HepG2 (cell line): ENCODE data around the gene PTGDR. TPM values are rescaled to one million over a fixed set of nuclear protein-coding genes. Genes with fewer than 3 reads are reported as not detected.

Experiments used
- GATAD1 ChIP-seq: IDR thresholded peaks from 2 replicates; pipeline ENCODE4 v1.6.1; 2016; ENCODE audit warnings: missing genetic modification reagents, missing compliant biosample characterization
- HMG20A ChIP-seq: IDR thresholded peaks from 2 replicates; pipeline ENCODE4 v1.6.1; 2016; ENCODE audit warnings: borderline replicate concordance
- HNF4A ChIP-seq: sonication (generic); formaldehyde crosslinking; IDR thresholded peaks from 2 replicates; pipeline ENCODE4 v1.4.0; 2020; ENCODE audit warnings: missing genetic modification reagents
- NCOR1 ChIP-seq: fragments of 200-600 bp; sonication (generic); IDR thresholded peaks from 2 replicates; pipeline ENCODE4 v1.7.0; 2017; ENCODE audit warnings: antibody characterized with exemption, low read length, borderline replicate concordance
- PHF8 ChIP-seq: sonication (generic); formaldehyde crosslinking; IDR thresholded peaks from 2 replicates; pipeline ENCODE4 v1.5.0; 2020; ENCODE audit warnings: missing genetic modification reagents
- POLR2AphosphoS5 ChIP-seq: IDR thresholded peaks from 2 replicates; pipeline ENCODE4 v1.6.1; 2012; ENCODE audit warnings: low read depth, low read length
- YY1 ChIP-seq: IDR thresholded peaks from 2 replicates; pipeline ENCODE4 v1.6.1; 2011; ENCODE audit warnings: low read length, low read depth, moderate library complexity, mild to moderate bottlenecking; ENCODE audit not compliant: insufficient read depth, insufficient replicate concordance
- ZFP37 ChIP-seq: sonication (generic); formaldehyde crosslinking; IDR thresholded peaks from 2 replicates; pipeline ENCODE4 v1.4.0; 2020; ENCODE audit warnings: missing genetic modification reagents, borderline replicate concordance
- ZNF703 ChIP-seq: sonication (generic); formaldehyde crosslinking; IDR thresholded peaks from 2 replicates; pipeline ENCODE4 v1.5.1; 2020; ENCODE audit warnings: missing genetic modification reagents, mild to moderate bottlenecking, moderate library complexity, borderline replicate concordance
- ZNF782 ChIP-seq: sonication (generic); formaldehyde crosslinking; IDR thresholded peaks from 2 replicates; pipeline ENCODE4 v1.4.0; 2020; ENCODE audit warnings: missing genetic modification reagents, mild to moderate bottlenecking, borderline replicate concordance
- polyA plus RNA-seq, 8 experiments: library from polyadenylated mRNA; depleted of rRNA in 3 of 8; stranded (reverse) in 7 of 8; unstranded in 1 of 8; fragments of >200 nt; fragmentation: Illumina TruSeq in 4 of 8; extraction: Trizol in 4 of 8; gene quantifications; 2 replicates each; pipeline versions ENCODE4 v1.2.1 to v1.2.3, GENCODE V29; 2011 to 2016; ENCODE audit warnings: low read depth in 4 of 8, missing spikeins in 1 of 8, mixed read lengths in 1 of 8; ENCODE audit not compliant: insufficient read depth in 1 of 8
- total RNA-seq, 5 experiments: library from RNA; depleted of rRNA; stranded (reverse); fragments of >200 nt; fragmentation: Illumina TruSeq; extraction: Trizol; gene quantifications; 2 replicates each; pipeline ENCODE4 v1.2.3, GENCODE V29; 2016; ENCODE audit warnings: low read depth in 1 of 5
- TF ChIP-seq, protein P1 (sequence below), 2 experiments: fragments of 450-650 bp in 1 of 2; sonication (generic) in 1 of 2; formaldehyde crosslinking in 1 of 2; IDR thresholded peaks; 2 replicates each; pipeline versions ENCODE4 v1.6.1 to v1.8.0; 2016 to 2022; ENCODE audit warnings: antibody characterized with exemption in 1 of 2, mild to moderate bottlenecking in 1 of 2, missing genetic modification reagents in 1 of 2
- TF ChIP-seq, protein P2 (sequence below): sonication (generic); formaldehyde crosslinking; IDR thresholded peaks from 2 replicates; pipeline ENCODE4 v1.8.1; 2023; ENCODE audit warnings: mild to moderate bottlenecking, moderate library complexity, missing genetic modification reagents
- TF ChIP-seq, protein P3 (sequence below): sonication (generic); formaldehyde crosslinking; IDR thresholded peaks from 2 replicates; pipeline ENCODE4 v1.4.0; 2020; ENCODE audit warnings: missing genetic modification reagents
- TF ChIP-seq, protein P4 (sequence below): sonication (generic); formaldehyde crosslinking; IDR thresholded peaks from 2 replicates; pipeline ENCODE4 v1.4.0; 2020; ENCODE audit warnings: missing genetic modification reagents, mild to moderate bottlenecking, borderline replicate concordance
- TF ChIP-seq, protein P5 (sequence below): sonication (generic); formaldehyde crosslinking; IDR thresholded peaks from 2 replicates; pipeline ENCODE4 v1.8.1; 2023; ENCODE audit warnings: mild to moderate bottlenecking, missing genetic modification reagents, borderline replicate concordance

PTGDR gene
- total and polyA plus RNA-seq, 2 of the 13 experiments (the other 11 are each of a cell fraction or from before 2014, with no cell fraction given), result not detected

DNA sequence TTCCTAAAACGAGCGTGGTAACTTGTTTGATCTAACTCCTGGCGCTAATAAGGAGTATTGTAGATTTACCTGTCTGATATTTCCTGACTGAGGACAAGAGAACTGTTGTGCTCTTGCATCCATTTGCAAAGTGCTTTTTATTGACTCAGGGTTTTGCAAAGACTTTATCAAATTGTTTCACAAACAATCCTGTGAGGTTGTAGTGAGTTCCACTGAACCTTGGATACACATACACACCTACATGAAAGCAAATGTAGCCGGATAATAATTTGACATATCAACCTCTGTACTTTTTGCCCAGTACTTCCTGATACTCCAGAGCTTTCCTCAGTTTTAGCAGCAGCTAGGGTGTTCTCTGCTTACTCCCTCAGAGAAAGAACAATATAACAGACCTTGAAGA is 39.9 kb downstream of the PTGDR start (continued):
- TF ChIP-seq, protein P1, sequence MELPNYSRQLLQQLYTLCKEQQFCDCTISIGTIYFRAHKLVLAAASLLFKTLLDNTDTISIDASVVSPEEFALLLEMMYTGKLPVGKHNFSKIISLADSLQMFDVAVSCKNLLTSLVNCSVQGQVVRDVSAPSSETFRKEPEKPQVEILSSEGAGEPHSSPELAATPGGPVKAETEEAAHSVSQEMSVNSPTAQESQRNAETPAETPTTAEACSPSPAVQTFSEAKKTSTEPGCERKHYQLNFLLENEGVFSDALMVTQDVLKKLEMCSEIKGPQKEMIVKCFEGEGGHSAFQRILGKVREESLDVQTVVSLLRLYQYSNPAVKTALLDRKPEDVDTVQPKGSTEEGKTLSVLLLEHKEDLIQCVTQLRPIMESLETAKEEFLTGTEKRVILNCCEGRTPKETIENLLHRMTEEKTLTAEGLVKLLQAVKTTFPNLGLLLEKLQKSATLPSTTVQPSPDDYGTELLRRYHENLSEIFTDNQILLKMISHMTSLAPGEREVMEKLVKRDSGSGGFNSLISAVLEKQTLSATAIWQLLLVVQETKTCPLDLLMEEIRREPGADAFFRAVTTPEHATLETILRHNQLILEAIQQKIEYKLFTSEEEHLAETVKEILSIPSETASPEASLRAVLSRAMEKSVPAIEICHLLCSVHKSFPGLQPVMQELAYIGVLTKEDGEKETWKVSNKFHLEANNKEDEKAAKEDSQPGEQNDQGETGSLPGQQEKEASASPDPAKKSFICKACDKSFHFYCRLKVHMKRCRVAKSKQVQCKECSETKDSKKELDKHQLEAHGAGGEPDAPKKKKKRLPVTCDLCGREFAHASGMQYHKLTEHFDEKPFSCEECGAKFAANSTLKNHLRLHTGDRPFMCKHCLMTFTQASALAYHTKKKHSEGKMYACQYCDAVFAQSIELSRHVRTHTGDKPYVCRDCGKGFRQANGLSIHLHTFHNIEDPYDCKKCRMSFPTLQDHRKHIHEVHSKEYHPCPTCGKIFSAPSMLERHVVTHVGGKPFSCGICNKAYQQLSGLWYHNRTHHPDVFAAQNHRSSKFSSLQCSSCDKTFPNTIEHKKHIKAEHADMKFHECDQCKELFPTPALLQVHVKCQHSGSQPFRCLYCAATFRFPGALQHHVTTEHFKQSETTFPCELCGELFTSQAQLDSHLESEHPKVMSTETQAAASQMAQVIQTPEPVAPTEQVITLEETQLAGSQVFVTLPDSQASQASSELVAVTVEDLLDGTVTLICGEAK (IDR thresholded peaks at IDR 0.05), result no peak
- TF ChIP-seq, protein P1 (CRISPR knock-in tag; IDR thresholded peaks at IDR 0.05), result no peak
- no peak for TF ChIP-seq ZFP37 (CRISPR knock-in tag)
- 0 out of 2 replicates have a peak, but pooled peaks have one; percentile 17 for TF ChIP-seq HNF4A (CRISPR knock-in tag)
- no peak for TF ChIP-seq PHF8
- TF ChIP-seq HMG20A, result no peak
- TF ChIP-seq, protein P2, sequence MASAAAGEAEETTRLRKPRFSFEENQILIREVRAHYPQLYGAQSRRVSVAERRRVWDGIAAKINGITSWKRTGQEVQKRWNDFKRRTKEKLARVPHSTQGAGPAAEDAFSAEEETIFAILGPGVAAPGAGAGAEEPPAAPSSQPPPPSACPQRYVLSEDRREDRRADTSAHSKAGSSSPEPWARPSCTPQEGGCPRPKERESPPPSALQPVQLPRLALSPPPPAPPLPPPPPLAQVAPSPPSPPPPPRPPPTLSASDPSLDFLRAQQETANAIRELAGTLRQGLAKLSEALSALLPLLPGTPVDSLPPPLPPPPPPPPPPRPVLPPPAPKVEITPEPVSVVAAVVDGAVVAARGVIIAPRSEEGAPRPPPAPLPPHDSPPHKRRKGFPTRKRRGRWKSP (CRISPR knock-in tag), result no peak
- TF ChIP-seq, protein P3, sequence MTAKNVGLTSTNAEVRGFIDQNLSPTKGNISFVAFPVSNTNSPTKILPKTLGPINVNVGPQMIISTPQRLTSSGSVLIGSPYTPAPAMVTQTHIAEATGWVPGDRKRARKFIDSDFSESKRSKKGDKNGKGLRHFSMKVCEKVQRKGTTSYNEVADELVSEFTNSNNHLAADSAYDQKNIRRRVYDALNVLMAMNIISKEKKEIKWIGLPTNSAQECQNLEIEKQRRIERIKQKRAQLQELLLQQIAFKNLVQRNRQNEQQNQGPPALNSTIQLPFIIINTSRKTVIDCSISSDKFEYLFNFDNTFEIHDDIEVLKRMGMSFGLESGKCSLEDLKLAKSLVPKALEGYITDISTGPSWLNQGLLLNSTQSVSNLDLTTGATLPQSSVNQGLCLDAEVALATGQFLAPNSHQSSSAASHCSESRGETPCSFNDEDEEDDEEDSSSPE, result no peak
- TF ChIP-seq GATAD1 (CRISPR knock-in tag), result no peak
- TF ChIP-seq, protein P4, sequence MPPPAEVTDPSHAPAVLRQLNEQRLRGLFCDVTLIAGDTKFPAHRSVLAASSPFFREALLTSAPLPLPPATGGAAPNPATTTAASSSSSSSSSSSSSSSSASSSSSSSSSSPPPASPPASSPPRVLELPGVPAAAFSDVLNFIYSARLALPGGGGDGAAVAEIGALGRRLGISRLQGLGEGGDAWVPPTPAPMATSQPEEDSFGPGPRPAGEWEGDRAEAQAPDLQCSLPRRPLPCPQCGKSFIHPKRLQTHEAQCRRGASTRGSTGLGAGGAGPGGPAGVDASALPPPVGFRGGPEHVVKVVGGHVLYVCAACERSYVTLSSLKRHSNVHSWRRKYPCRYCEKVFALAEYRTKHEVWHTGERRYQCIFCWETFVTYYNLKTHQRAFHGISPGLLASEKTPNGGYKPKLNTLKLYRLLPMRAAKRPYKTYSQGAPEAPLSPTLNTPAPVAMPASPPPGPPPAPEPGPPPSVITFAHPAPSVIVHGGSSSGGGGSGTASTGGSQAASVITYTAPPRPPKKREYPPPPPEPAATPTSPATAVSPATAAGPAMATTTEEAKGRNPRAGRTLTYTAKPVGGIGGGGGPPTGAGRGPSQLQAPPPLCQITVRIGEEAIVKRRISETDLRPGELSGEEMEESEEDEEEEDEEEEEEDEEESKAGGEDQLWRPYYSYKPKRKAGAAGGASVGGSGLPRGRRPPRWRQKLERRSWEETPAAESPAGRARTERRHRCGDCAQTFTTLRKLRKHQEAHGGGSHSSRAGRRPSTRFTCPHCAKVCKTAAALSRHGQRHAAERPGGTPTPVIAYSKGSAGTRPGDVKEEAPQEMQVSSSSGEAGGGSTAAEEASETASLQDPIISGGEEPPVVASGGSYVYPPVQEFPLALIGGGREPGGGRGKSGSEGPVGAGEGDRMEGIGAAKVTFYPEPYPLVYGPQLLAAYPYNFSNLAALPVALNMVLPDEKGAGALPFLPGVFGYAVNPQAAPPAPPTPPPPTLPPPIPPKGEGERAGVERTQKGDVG (CRISPR knock-in tag), result no peak
- TF ChIP-seq POLR2AphosphoS5, result no peak
- no peak for TF ChIP-seq YY1
- no peak for TF ChIP-seq ZNF703 (CRISPR knock-in tag)
- TF ChIP-seq ZNF782, result no peak
- TF ChIP-seq NCOR1, result peak; percentile 64
- TF ChIP-seq, protein P5, sequence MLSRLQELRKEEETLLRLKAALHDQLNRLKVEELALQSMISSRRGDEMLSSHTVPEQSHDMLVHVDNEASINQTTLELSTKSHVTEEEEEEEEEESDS (CRISPR knock-in tag), result no peak
